ENCODE measurements around the gene SORCS2. TPM values are rescaled to one million over a fixed set of nuclear protein-coding genes. Genes with fewer than 3 reads are reported as not detected.

SORCS2 gene
- total and polyA plus RNA-seq, 4 donors: 2.2 to 7.7 (median 2.5) TPM

GRCh38 chr4:7710126-7710525 is 517.8 kb downstream of the SORCS2 start:
- Histone ChIP-seq H3K4me1 (ENCODE audit: control insufficient read depth in 5 of 5, insufficient read depth in 5 of 5, low read length in 5 of 5) (no peaks in the 10 kb centered on the region), H3K4me3 (no peak overlapping the region), H3K36me3 (ENCODE audit: control insufficient read depth in 4 of 4, insufficient read depth in 4 of 4, low read length in 4 of 4) (no peaks in the 10 kb centered on the region), H3K9ac (ENCODE audit: insufficient read depth in 1 of 2, low read length in 2 of 2) (no peak overlapping the region), H3K27ac (ENCODE audit: low read depth in 1 of 2, low read length in 1 of 2) (no peak overlapping the region), H3K9me3 (ENCODE audit: control insufficient read depth in 4 of 4, insufficient read depth in 3 of 4, low read length in 3 of 4) (peaks cover 0 to 7% (median 0%) of the 10 kb centered on the region in 4 donors), H3K27me3 (ENCODE audit: control insufficient read depth in 3 of 3, insufficient read depth in 3 of 3, low read length in 2 of 3) (no peaks in the 10 kb centered on the region)
- no peak for TF ChIP-seq CTCF (IDR thresholded peaks at IDR 0.05; ENCODE audit: control extremely low read depth, extremely low read depth)
- 92% methylated on average over 11 of the region's 11 CpGs for WGBS, 2 donors
- DNase-seq (no peak), ATAC-seq (ENCODE audit: insufficient read depth, low FRiP score) (no peak)

GRCh38 chr4:7710576-7711306 is 518.4 kb downstream of the SORCS2 start:
- ATAC-seq (ENCODE audit: insufficient read depth, low FRiP score) (no peak), DNase-seq (no peak)
- H3K4me3 ChIP-seq: no peak overlapping the region
- TF ChIP-seq CTCF (IDR thresholded peaks at IDR 0.05; ENCODE audit: control extremely low read depth, extremely low read depth): no peak
- no peak overlapping the region for H3K27ac ChIP-seq (ENCODE audit: low read depth in 1 of 2, low read length in 1 of 2)
- no peaks in the 10 kb centered on the region for H3K4me1 ChIP-seq (ENCODE audit: control insufficient read depth in 5 of 5, insufficient read depth in 5 of 5, low read length in 5 of 5)
- 90 to 92% methylated on average over 21 of the region's 21 CpGs for WGBS, 2 donors
- no peak overlapping the region for H3K9ac ChIP-seq (ENCODE audit: insufficient read depth in 1 of 2, low read length in 2 of 2)
- H3K36me3 ChIP-seq (ENCODE audit: control insufficient read depth in 4 of 4, insufficient read depth in 4 of 4, low read length in 4 of 4): no peaks in the 10 kb centered on the region
- no peaks in the 10 kb centered on the region for H3K27me3 ChIP-seq (ENCODE audit: control insufficient read depth in 3 of 3, insufficient read depth in 3 of 3, low read length in 2 of 3)
- peaks cover 0 to 7% (median 0%) of the 10 kb centered on the region in 4 donors for H3K9me3 ChIP-seq (ENCODE audit: control insufficient read depth in 4 of 4, insufficient read depth in 3 of 4, low read length in 3 of 4)

GRCh38 chr4:7711307-7711963 is 519.1 kb downstream of the SORCS2 start:
- no peak for TF ChIP-seq CTCF (IDR thresholded peaks at IDR 0.05; ENCODE audit: control extremely low read depth, extremely low read depth)
- no peak for DNase-seq
- 93 to 96% methylated on average over 10 of the region's 10 CpGs for WGBS, 2 donors

More at GRCh38 chr4:7711307-7711963, 519.1 kb downstream of the SORCS2 start:
- H3K27me3 ChIP-seq (ENCODE audit: control insufficient read depth in 3 of 3, insufficient read depth in 3 of 3, low read length in 2 of 3): peaks cover 0 to 1% (median 0%) of the 10 kb centered on the region in 3 donors
- no peaks in the 10 kb centered on the region for H3K36me3 ChIP-seq (ENCODE audit: control insufficient read depth in 4 of 4, insufficient read depth in 4 of 4, low read length in 4 of 4)
- no peak overlapping the region for H3K27ac ChIP-seq (ENCODE audit: low read depth in 1 of 2, low read length in 1 of 2)
- H3K4me3 ChIP-seq: no peak overlapping the region
- no peak overlapping the region for H3K9ac ChIP-seq (ENCODE audit: insufficient read depth in 1 of 2, low read length in 2 of 2)
- ATAC-seq (ENCODE audit: insufficient read depth, low FRiP score): no peak
- H3K4me1 ChIP-seq (ENCODE audit: control insufficient read depth in 5 of 5, insufficient read depth in 5 of 5, low read length in 5 of 5): no peaks in the 10 kb centered on the region
- peaks cover 0 to 7% (median 0%) of the 10 kb centered on the region in 4 donors for H3K9me3 ChIP-seq (ENCODE audit: control insufficient read depth in 4 of 4, insufficient read depth in 3 of 4, low read length in 3 of 4)
